ENCODE measurements around the gene ATP2A2. TPM values are rescaled to one million over a fixed set of nuclear protein-coding genes. Genes with fewer than 3 reads are reported as not detected.
"Not testable (repeated sequence)": the region's sequence is repeated elsewhere in the genome, so short reads cannot be mapped to it uniquely, and the experiment has no call there.

ATP2A2 gene
- polyA plus RNA-seq, 12 donors: 253 to 764 (median 599) TPM; not detected in 1

GRCh38 chr12:110339184-110339952, 58.3 kb downstream of the ATP2A2 start:
- no peak for DNase-seq

- DNase-seq: not testable (repeated sequence)
Measured at GRCh38 chr12:110340261-110340660, 59.2 kb downstream of the ATP2A2 start.

GRCh38 chr12:110340706-110341105, 59.7 kb downstream of the ATP2A2 start:
- DNase-seq: no peak

GRCh38 chr12:110342157-110342556, 61.1 kb downstream of the ATP2A2 start:
- DNase-seq: no peak

- DNase-seq: no peak
Measured at GRCh38 chr12:110343114-110343513, 62.1 kb downstream of the ATP2A2 start.

- DNase-seq: no peak
Measured at GRCh38 chr12:110343736-110344555, 62.9 kb downstream of the ATP2A2 start.

- DNase-seq: no peak
Measured at GRCh38 chr12:110344657-110345056, 63.6 kb downstream of the ATP2A2 start.

GRCh38 chr12:110345176-110345661, 64.2 kb downstream of the ATP2A2 start:
- no peak for DNase-seq

GRCh38 chr12:110345963-110346362, 64.9 kb downstream of the ATP2A2 start:
- DNase-seq: no peak

GRCh38 chr12:110347767-110348166, 66.7 kb downstream of the ATP2A2 start:
- DNase-seq: no peak

GRCh38 chr12:110348431-110349059, 67.5 kb downstream of the ATP2A2 start:
- DNase-seq: no peak

- DNase-seq: no peak
Measured at GRCh38 chr12:110349096-110349495, 68.0 kb downstream of the ATP2A2 start.

GRCh38 chr12:110349514-110350151, 68.6 kb downstream of the ATP2A2 start:
- DNase-seq: no peak

- no peak for DNase-seq
Measured at GRCh38 chr12:110351119-110351518, 70.1 kb downstream of the ATP2A2 start.

- no peak for DNase-seq
Measured at GRCh38 chr12:110352401-110352800, 71.4 kb downstream of the ATP2A2 start.

- DNase-seq: no peak
Measured at GRCh38 chr12:110353211-110353965, 72.3 kb downstream of the ATP2A2 start.

- DNase-seq: no peak
Measured at GRCh38 chr12:110354172-110354780, 73.2 kb downstream of the ATP2A2 start.

GRCh38 chr12:110355073-110355472, 74.0 kb downstream of the ATP2A2 start:
- no peak for DNase-seq

- not testable (repeated sequence) for DNase-seq
Measured at GRCh38 chr12:110358384-110359097, 77.5 kb downstream of the ATP2A2 start.

GRCh38 chr12:110361216-110361615, 80.2 kb downstream of the ATP2A2 start:
- DNase-seq: no peak

Data from muscle of arm (tissue), 12 donors.